GM12801 (cell line): ENCODE results near the gene SPA17.

Experiments used
- TF ChIP-seq, protein P1 (sequence below): IDR thresholded peaks from one replicate; pipeline ENCODE4 v1.5.1; 2011; ENCODE audit warnings: control low read depth; ENCODE audit not compliant: insufficient read length; ENCODE audit errors: extremely low read depth

SPA17 gene

GRCh38 chr11:124724979-124725718, 51.4 kb downstream of the SPA17 start:
- TF ChIP-seq, protein P1, sequence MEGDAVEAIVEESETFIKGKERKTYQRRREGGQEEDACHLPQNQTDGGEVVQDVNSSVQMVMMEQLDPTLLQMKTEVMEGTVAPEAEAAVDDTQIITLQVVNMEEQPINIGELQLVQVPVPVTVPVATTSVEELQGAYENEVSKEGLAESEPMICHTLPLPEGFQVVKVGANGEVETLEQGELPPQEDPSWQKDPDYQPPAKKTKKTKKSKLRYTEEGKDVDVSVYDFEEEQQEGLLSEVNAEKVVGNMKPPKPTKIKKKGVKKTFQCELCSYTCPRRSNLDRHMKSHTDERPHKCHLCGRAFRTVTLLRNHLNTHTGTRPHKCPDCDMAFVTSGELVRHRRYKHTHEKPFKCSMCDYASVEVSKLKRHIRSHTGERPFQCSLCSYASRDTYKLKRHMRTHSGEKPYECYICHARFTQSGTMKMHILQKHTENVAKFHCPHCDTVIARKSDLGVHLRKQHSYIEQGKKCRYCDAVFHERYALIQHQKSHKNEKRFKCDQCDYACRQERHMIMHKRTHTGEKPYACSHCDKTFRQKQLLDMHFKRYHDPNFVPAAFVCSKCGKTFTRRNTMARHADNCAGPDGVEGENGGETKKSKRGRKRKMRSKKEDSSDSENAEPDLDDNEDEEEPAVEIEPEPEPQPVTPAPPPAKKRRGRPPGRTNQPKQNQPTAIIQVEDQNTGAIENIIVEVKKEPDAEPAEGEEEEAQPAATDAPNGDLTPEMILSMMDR: no peak

- TF ChIP-seq, protein P1: no peak
Observed at GRCh38 chr11:124725719-124726105, 52.0 kb downstream of the SPA17 start.

DNA sequence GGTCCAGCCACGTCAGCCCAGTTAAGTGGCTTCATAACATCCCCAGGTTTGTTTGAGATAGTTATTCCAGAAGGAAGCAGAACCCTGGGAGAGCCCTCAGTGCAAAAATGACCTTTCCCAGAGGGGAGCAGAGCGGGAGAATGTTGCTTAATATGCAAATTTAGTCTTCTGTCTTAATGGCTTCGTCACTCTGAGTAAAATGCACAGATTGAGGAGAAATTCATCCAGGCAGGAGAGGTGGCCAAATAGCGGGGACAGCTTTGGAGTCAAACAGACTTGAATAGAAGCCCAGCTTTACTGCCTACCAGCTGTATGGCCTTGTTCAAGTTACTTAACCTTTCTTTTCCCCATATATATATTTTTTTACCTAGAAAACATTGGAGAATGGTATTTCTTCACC, 53.8 kb downstream of the SPA17 start:
- TF ChIP-seq, protein P1: no peak

- TF ChIP-seq, protein P1: no peak
Observed at GRCh38 chr11:124728134-124728533, 54.4 kb downstream of the SPA17 start.

- TF ChIP-seq, protein P1: no peak
Observed at GRCh38 chr11:124729571-124729970, 55.9 kb downstream of the SPA17 start.

GRCh38 chr11:124732230-124732629, 58.5 kb downstream of the SPA17 start:
- TF ChIP-seq, protein P1: no peak

DNA sequence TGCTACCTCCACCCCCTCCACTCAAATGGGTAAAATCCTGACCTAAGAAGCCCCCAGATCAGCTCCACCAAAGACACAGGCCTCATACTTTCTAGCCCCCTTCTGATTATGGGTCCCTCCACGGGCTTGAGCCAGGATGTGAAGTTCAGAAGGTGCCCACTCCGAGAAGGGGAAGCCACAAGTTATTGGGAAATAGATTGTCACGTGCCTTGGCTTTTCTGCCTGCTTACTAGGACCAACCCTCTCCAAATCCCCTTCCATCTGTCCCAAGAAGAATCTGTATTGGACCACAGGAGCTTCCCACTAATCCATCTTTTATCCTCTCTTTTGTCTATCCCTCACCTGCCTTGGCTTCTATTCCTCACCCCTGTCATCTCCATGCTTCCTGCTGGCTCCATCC, 63.0 kb downstream of the SPA17 start:
- TF ChIP-seq, protein P1: no peak
